Coronary artery (tissue), 2 donors: ENCODE results near the gene TCEANC2.
A peak's percentile ranks its signal among the peaks of the same experiment; 100 is the strongest.

Experiments used
- DNase-seq: peaks from one replicate; pipeline ENCODE4 v3.0.0-alpha.2; 2017; ENCODE audit warnings: low spot score
- H3K27ac ChIP-seq, 2 donors: fragments of 200-600 bp; sonication (generic); one replicate each; pipeline ENCODE4 v1.5.1; 2016 to 2019
- H3K4me3 ChIP-seq: fragments of 200-600 bp; sonication (generic); 2 replicates; pipeline ENCODE4 v1.5.1; 2016; ENCODE audit warnings: mild to moderate bottlenecking, moderate library complexity
- CTCF ChIP-seq: fragments of 200-600 bp; sonication (generic); IDR thresholded peaks from one replicate; pipeline ENCODE4 v1.5.1; 2019; ENCODE audit warnings: antibody characterized with exemption

The TCEANC2 gene

GRCh38 chr1:54117815-54118563, 64.6 kb downstream of the TCEANC2 start:
- H3K27ac ChIP-seq, result no peak overlapping the region
- no peak overlapping the region for H3K4me3 ChIP-seq
- no peak for TF ChIP-seq CTCF
- DNase-seq, result no peak

- Histone ChIP-seq H3K4me3 (no peak overlapping the region), H3K27ac (no peak overlapping the region)
- no peak for TF ChIP-seq CTCF
- DNase-seq, result no peak
Measured at GRCh38 chr1:54118704-54119103, 65.3 kb downstream of the TCEANC2 start.

- Histone ChIP-seq H3K27ac (no peak overlapping the region), H3K4me3 (no peak overlapping the region)
- TF ChIP-seq CTCF, result no peak
- no peak for DNase-seq
Measured at GRCh38 chr1:54120018-54120697, 66.8 kb downstream of the TCEANC2 start.

GRCh38 chr1:54120698-54121481, 67.5 kb downstream of the TCEANC2 start:
- no peak for DNase-seq
- Histone ChIP-seq H3K4me3 (peak overlapping the region; percentile 67), H3K27ac (no peak overlapping the region)
- TF ChIP-seq CTCF, result no peak

- TF ChIP-seq CTCF, result peak; percentile 64
- Histone ChIP-seq H3K4me3 (peak overlapping the region; percentile 67), H3K27ac (no peak overlapping the region)
- peak; percentile 86 for DNase-seq
Measured at GRCh38 chr1:54121482-54122134, 68.2 kb downstream of the TCEANC2 start.

- DNase-seq, result no peak
- peak overlapping the region; percentile 67 for H3K4me3 ChIP-seq
Measured at GRCh38 chr1:54122135-54122751, 68.8 kb downstream of the TCEANC2 start.

More at GRCh38 chr1:54122135-54122751, 68.8 kb downstream of the TCEANC2 start:
- TF ChIP-seq CTCF, result no peak
- H3K27ac ChIP-seq, result no peak overlapping the region
